CD4-positive, alpha-beta T cell treated with Interferon gamma for 1 hour (primary cell): ENCODE measurements around the gene DRGX.

Experiments used
- DNase-seq: peaks from one replicate; pipeline ENCODE4 v3.0.0-alpha.2; 2020

DRGX gene

DNA sequence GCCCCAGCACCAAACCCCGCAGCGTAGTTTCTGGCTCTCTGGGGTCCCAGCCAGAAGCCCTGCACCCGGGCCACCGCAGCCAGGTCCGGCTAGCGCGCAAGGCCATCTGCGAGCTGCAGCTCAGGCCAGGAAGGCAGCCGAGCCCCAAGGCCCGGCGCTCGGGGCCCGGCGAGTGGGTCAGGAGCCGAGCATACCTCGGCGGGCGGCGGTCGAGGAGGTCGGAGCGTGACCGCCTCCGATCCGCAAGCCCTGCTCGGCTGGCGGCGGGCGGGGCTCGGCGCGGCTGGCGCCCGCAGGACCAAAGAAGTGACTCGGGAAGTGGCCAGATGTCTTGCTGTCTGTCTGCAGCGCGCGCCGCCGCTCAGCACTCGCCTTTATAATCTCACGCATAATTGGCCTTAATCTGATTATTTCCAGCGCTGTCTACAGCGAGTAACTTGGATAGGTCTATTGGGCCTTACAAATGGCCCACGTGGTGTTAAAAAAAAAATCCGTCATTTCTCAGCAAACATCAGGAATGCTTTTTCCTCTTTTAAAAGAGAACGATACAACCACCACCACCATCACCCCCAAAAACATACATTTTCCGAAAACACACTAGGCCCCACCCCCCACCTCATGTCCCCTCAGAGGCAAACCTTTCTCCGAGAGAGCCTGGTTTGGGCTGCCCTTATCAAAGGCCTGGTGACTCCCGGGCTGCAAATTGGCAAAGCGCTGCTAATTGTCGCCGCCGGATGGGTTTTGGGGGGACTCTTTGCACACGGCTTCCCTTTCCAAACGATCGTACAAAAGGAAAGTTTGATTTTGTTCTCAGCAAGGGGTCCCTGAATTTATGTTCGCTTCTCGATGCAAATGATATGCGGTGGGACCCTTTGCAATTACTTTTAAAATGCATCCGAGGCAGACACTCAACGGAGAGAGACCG is at the start of gene DRGX:
TSS of gene DRGX (minus strand) at position 349 of the 925 bp plus-strand sequence. CDS start 649 bp downstream, outside the sequence.
- DNase-seq, result no peak

DNA sequence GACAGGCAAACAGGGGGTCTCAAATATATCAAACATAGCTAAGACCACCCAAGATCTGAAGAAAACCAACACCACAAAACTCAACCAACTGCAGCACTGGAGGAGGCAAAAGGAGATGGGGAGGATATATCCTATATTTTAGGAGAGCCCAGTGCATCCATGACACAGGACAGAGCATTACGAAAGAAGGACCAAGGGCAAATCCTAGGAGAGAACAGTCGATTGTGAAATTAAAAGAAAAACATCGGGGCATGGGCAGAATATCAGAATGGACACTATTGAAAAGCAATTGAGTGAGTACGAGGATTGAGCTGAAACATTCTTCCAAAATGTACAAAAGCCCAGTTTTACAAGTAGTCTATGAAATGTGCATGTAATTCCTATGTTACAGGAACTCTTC is 48.5 kb upstream of the DRGX start:
- DNase-seq, result no peak

DNA sequence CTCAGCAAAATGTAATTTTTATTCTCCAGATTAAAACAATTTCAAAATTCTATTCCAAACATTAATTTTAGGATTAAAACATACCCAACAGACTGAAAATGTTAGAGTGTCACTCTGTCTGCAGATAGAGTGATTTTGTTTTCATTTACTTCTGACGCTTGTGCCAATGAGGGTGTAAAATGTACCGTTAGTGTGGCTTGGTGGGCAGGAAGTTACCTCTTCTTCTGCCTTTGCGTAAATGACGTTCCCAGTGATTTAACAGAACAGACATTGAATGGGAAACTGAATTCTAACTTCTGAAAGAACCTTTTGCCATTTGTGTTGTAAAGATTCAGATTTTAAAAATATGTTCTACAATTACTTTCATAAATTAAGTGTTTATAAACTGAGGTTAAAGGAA is 47.0 kb upstream of the DRGX start:
- DNase-seq, result no peak

DNA sequence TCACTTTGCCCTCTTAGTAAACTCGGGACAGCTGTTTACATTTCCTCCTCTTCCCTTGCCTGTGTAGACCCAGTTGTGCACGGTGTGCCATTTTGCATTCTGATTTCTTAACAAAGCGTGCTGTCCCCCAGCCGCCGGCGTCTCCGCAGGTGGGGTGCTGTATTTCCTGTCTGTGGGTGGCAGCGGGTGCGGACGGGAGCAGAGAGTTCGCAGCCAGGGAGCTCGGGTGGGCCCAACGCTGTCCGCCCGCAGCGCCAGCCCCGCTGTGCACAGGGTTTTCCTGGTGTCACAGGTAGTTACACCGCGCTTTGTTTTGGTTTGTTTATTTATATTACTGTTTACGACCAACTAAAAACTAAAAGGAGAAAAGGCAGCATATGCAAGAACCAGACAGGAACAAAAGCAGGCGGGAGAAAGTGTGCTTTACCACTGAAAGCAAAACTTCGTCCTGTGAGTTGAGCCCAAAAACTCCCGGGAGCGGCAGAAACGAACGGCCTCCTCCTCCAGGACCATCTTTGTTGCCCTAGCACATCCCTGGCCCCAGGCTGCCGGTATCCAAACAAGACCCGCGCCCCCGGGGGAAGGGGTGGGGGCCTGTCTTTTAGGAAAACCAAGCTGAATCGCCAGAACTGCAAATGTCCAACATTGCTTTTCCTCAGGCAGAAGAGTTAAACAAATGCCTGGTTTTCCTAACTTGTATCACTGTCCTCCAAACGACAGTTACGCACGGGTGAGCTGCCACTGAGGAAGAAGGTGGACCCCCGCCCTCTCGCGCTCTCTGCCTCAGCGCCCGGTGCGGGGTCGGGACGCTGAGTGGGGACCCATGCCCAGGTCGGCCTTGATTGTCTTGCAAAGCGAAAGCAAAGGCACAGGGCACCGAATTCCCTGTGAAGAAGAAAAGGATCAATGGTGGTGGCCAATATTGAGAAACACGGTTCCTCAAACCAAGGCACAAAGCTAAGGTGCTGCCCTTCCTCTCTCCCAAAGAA is 45.9 kb upstream of the DRGX start:
- no peak for DNase-seq

DNA sequence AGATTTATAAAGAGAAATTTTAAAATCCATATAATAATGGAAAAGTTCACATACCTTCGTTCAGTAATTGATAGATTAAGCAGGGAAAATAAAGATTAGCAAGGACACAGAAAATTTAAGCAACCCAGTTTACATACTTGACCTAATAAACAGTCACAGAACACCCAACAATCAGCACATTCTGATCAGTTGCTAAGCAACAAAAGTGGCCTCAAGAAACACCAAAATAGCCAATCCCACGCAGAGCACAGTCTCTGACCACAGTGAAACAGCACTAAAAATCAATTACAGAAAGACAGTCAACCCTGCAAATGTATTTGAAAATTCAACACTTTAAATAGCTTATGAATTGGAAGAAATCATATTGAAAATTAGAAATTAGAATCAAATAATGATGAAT is 39.3 kb upstream of the DRGX start:
- DNase-seq, result no peak

DNA sequence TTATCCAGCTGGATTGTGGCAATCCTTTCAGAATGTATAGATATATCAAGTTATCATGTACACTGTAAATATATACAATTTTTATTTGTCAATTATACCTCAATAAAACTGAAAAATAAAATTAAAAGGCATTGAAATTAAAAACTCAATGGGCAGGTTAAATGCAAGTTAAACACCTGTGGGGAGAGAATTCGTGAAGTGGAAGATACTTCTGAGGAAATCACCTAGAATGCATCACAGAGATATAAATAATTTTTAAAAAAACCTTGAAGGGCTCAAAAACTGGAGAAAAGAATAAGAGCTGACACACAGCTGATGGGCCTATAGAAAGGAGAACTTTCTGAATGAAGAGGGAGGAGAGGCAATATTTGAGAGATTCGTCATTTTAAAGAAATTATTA is 37.2 kb upstream of the DRGX start:
- no peak for DNase-seq

DNA sequence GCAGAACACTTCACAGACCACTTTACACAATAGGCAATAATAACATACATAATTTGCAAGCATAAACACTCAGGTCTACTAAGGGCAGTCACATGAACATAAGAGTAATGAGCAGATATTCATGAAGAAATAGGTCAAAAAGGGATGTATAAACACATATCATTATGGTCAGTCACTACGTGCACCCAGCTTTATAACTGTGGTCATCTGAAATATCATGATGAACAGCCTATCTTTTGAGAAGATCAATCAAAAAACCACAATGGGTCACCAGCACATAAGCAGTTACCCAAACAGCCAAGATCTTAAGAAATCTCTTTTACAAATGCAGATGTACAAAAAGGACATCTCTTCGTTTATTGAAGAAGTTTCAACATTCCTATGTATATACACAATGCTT is 35.5 kb upstream of the DRGX start:
- no peak for DNase-seq

DNA sequence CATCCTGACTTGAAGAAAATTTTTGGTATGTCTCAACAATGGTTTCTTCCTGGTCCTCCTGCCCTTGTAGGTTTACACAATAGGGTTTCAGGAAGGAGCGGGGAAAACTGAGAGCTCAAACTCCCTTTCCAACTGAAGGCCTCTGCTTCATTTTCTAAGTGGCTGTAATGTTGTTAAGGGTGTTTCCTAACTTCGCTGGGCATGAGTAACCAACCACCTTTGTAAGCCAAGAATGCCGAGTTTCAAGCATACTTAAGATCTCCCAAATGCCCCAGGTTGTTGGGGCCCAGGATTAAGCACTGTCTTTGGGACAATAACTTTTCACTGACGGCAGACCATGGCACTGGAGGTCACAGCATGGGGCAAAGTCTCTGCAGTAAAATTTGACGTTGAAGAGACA is 33.6 kb upstream of the DRGX start:
- no peak for DNase-seq

DNA sequence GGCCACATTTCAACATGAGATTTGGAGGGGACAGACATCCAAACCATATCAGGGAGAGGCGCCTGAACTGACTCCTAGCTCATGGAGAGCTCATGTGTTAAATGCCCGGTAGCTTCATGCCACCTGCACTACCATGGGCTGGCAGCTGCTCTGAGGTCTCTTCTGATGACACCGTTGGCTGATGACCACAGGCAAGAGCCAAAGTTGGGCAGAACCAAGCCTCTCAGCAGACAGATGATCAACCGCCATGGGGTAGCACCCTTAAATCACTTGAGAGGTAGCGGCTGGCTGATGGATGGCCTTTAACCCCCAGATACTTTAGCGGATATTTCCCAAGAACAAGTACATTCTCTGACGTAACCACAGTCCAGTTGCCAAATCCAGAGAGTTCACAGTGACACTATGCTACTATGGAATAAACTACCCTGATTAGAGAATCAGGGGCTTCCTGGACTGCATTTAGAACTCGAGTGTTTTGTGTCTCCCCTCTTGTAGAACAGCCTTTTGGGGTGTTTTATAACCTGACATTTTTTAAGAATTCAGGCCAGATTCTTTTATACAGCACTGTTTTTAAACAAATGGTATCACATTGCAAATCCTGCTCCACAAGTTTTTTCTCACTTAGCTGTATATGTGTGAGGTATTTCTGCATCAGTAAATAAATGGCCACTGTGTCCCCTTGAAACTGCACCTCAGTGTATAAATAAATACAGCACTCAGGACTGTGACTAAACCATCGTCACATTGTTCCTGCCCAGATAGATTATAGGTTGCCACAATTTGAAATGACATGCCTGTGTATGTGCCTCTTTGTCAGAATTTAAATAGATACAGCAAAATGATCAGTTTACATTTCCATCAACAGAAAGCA is 30.8 kb upstream of the DRGX start:
- no peak for DNase-seq

DNA sequence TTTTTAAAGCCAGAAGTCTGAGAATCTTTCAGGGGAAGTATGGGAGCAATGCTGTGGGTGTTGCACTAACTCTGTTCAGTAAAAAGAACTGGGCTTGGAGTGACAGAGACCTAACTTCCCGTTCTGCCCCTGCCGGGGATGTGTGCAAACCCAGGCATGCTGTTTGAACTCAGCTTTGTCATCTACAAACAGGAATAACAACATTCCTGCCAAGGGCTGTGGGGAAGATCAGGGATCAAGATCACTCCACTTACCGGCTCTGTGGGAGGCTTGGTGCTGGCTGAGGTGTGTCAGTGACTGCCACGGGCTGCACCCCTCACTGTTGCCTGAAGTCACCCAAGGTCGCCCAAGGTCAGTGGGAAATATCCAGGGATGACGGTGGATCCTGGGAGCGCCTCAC is 23.1 kb upstream of the DRGX start:
- DNase-seq, result no peak

DNA sequence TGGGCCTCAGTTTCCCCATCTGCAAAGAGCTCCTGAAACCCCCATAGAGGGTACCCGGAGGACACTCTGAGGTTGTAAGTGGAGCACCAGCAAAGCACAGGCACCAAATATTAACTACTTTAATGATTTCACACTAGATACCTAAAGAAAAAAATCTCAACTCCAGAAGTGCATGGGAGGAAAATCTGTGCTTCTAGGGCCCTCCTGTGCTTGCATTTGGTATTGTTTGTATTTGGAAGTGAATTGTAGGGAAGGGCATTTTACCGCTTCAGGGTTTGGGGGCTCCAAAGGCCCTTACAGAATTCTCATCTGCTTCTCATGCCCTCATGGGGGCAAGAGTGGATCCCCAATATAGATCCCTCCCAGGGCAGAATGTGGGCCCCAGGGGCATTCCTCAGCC is 22.4 kb upstream of the DRGX start:
- DNase-seq, result no peak

DNA sequence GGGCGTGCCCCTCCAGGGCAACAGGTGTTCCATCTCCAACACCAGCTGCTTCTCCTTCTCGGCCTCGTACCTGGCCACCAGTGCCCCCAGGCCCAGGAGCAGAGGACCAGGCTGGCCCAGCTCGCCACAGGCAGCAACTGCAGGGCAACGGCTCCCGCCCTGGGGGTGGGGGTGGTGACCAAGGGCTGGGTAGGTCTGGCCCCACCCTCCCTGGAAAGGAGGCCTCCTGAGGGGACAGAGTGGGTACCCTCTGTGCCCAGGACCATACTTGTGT is 22.1 kb upstream of the DRGX start:
- DNase-seq, result no peak

DNA sequence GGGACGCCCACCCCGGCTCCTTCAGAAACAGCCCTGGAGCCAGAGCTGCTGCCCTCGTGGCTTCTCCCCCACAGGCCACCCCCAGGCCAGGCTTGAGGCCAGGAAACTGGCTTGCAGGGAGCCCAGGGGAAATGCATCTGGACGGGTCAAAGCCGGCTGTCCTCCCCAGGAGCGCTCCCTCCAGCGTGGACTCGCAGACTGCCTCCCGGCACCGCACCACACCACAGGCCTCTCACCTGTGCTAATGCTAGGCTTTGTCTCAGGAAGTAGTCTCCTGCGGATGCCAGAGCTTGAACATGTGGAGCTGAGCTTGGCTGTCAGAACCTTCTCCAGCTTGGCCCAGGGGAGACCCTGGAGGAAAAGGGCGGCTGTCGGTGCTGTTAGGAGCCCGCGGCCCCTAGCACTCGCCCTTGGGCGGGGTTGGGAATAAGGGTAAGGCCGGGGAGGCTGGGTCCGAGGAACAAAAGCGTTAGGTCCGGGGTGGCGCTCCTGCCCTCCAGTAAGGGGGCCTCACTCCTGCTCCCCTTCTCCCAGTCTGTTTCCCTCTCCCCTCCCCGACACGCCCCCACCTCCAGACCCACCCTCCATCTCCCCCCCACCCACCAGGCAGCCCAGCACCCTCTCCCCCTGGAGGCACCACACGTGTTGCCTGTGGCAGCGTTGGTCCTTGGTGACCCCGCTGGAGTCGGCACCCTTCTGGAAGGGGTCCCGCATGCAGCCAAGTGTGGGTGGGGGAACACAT is 21.6 kb upstream of the DRGX start:
- DNase-seq, result no peak

DNA sequence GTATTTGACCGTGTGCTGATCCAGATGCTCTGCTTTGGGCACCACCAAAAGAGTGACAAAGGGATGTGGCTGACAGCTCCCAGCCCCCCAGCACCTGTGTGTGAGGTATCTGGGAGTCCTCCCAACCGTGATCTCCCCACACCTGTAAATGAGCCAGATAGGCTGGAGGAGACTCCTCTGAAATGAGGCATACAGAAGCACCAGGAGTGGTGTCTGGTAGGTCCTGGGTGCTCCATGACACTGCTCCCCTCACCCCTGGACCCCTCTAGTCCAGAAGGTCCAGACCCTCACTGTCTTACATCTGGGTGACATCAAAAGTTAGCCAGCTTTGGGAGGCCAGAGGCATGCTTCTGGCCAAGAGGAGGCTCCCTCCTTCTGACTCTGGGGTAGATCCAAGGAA is 20.0 kb upstream of the DRGX start:
- DNase-seq, result no peak

DNA sequence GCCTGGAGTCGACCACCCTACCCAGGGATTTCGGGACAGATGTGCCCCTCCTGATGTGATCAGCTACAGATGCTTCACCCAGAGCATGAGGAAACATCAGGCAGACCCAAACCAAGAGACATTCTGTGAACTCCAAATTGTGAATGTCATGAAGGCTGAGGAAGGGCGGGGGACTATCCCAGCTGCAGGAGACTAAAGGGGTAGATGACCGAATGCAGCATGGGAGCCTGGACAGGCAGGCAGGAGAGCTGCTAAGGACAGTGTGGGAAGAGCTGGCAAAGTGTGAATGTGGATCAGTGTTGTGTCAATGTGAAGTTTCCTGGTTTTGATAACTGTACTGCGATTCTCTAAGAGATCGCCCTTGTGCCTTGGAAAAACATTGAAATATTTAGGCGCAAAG is 19.2 kb upstream of the DRGX start:
- DNase-seq, result no peak

DNA sequence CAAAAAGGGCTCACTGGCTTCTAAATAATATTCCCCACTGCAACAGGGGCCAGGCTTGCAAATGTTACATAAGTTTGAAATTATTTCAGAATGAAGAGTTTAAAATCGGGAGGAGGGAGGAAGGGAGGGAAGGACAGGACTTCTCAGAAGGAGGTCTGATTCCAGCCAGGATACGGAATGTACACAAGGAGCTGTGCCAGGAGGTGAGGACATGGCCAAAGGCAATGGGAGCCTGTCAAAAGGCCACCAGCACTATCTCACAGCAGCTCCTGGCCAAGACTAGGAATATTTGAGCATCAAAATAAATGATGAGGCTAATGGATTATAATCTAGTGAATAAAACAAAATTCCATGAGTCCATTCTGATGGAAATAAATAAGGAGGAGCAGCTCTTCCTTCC is 18.6 kb upstream of the DRGX start:
- no peak for DNase-seq

DNA sequence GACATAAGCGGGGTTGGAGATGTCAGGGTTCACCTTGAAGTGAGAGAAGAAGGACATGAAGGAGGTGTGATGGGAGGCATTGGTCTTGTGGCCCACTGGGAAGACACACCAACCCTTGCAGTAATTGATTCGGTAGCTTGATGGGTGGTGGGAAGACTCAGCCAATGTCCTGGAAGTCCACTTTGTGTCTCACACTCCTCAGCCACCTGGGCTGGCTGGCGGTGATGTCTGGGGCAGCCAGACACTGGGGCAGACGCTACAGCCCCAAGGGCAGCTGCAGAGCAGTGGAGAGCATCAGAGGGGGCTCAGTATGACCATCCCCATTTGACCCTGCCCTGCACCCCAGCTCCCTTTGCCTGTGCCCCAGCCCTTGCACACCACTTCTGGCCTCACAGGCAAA is 16.7 kb upstream of the DRGX start:
- no peak for DNase-seq

DNA sequence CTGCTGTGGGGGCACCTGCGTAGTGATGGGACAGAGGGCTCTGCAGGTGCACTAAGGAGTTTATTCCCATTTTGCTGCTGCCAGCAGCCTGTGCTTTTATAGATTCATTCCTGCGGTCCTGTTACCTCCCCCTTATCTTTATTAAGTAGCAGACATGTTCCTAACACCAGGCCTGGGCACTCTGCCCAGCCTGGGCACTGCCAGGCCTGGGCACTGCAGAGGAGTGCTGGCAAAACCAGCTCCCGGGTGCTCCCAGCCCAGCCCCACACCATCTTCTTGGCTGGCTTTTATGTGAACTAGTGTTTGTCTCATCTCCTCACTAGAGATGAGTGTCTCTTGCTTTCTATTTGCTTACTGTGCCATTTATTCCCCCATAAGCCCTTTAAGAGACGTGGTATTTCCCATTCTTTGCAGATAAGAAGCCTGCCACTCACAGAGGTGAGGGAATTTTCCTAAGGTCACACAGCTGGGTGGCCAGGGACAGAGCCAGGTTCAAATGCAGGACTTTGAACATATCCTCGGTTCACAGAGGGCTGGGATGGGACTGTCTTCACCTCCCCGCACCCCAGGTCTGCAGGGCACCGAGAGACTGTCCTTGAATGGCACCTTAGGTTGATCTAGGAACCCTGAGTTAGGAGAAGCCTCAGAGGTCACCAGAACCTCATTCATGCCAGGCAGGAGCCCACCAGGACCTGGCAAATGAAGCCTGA is 14.6 kb upstream of the DRGX start:
- no peak for DNase-seq

DNA sequence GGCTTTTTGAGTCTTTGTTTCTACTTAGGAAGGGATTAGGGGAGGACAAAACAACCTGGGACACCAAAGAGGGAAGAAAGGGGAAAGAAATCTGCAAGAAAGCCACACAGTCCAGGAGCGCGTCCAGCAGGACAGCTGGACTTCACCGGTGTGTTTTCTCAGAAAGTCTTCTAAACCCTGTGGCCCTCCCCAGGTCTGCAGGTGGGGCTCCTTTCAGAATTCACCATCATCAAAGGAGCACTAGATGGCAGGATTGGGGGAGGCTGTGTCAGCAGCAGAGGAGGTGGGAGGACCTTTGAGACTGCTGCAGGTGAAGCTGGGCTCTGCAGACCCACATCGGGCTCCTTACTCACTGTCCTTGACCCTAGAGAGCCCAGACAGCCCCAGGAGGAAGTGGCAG is 13.9 kb upstream of the DRGX start:
- DNase-seq, result no peak

DNA sequence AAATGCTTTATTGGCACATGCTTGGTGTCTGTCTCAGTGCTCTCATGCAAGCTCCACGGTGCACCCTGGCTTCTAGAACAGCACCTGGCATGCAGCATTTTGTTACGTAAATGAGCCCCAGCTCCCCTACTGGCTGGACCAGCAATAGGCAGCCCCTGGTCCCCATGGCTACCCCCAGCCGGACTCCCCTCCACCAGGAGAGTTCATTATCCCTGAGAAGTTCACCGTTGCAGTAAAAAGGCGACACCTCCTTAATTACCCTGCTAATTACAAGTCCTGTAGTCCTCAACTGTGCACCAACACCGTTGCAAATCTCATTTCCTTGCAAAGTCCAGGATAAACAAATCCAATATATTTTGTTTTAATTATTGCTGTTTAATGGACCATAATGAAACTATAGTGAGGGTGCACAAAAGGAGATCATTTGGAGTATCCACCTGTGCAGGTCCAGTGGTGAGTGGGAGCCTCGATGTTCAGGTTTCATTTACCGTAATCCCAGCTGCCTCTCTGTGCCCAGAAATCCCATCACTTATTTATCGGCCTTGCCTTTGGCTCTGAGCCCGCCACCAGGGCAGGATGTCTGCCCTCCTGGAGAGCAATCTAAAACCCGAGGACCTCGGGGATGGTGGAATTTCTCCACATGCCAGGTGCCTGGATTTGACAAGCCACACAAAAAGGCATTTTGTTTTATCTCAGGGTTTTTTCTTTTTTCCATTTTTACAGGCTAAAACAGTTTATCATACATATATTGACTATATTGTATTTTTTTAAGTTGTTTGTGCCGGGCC is 12.8 kb upstream of the DRGX start:
- no peak for DNase-seq
